A673 (cell line): ENCODE data around the gene CRIP1. TPM values are rescaled to one million over a fixed set of nuclear protein-coding genes. Genes with fewer than 3 reads are reported as not detected.

Experiments
- BruUV-seq: library from RNA; stranded (reverse); fragments of 400-500 nt; replicated peaks from 2 replicates; lab custom pipeline; 2021; lab: Mats Ljungman, UMichigan
- CTCF ChIA-PET: fragments of 300-600 bp; sonication (Branson Sonifier 250); formaldehyde crosslinking; loops from one replicate; lab custom pipeline; 2022; ENCODE audit warnings: antibody characterized with exemption; lab: Charles Lee
- POLR2A ChIA-PET: fragments of 300-600 bp; sonication (Branson Sonifier 250); formaldehyde crosslinking; loops from one replicate; lab custom pipeline; 2022; ENCODE audit warnings: antibody characterized with exemption; ENCODE audit not compliant: low non-redundant PET; lab: Charles Lee
- DNase-seq: peaks from one replicate; pipeline ENCODE4 v3.0.0-alpha.2; 2015; ENCODE audit warnings: low spot score
- H3K27ac ChIP-seq: fragments of 200-600 bp; sonication (generic); 2 replicates; pipeline ENCODE4 v1.5.1; 2016; ENCODE audit warnings: mixed run types, low read depth, mild to moderate bottlenecking, mixed read lengths, antibody characterized with exemption, low read length; ENCODE audit not compliant: poor library complexity, severe bottlenecking
- H3K27me3 ChIP-seq: fragments of 200-600 bp; sonication (generic); replicated peaks from 2 replicates; pipeline ENCODE4 v1.6.1; 2017; ENCODE audit warnings: mixed run types, low read depth, mild to moderate bottlenecking, mixed read lengths, antibody characterized with exemption, low read length; ENCODE audit not compliant: insufficient read depth, poor library complexity
- H3K36me3 ChIP-seq: fragments of 200-600 bp; sonication (generic); 2 replicates; pipeline ENCODE4 v1.6.1; 2016; ENCODE audit warnings: mixed run types, mild to moderate bottlenecking, mixed read lengths, antibody characterized with exemption, low read length; ENCODE audit not compliant: insufficient read depth, poor library complexity, severe bottlenecking
- H3K4me1 ChIP-seq: fragments of 200-600 bp; sonication (generic); 2 replicates; pipeline ENCODE4 v1.6.1; 2017; ENCODE audit warnings: mixed run types, mild to moderate bottlenecking, mixed read lengths, antibody characterized with exemption, low read length; ENCODE audit not compliant: insufficient read depth, poor library complexity, severe bottlenecking
- H3K4me3 ChIP-seq: fragments of 200-600 bp; sonication (generic); 2 replicates; pipeline ENCODE4 v1.5.1; 2016; ENCODE audit warnings: low read depth, mixed run types, mild to moderate bottlenecking, mixed read lengths, low read length; ENCODE audit not compliant: poor library complexity, severe bottlenecking
- H3K9me3 ChIP-seq: fragments of 200-600 bp; sonication (generic); 2 replicates; pipeline ENCODE4 v1.6.1; 2016; ENCODE audit warnings: mixed run types, low read depth, mild to moderate bottlenecking, mixed read lengths, antibody characterized with exemption, low read length; ENCODE audit not compliant: poor library complexity, severe bottlenecking
- EZH2 ChIP-seq: fragments of 200-600 bp; sonication (generic); IDR thresholded peaks from 2 replicates; pipeline ENCODE4 v1.6.1; 2017; ENCODE audit warnings: borderline replicate concordance, low read depth, mild to moderate bottlenecking, mixed read lengths, antibody characterized with exemption, low read length; ENCODE audit not compliant: poor library complexity, severe bottlenecking
- intact Hi-C: fragments of 100-400 bp; cut with micrococcal nuclease; formaldehyde crosslinking; loops from one replicate; pipeline ENCODE4 v1.10.0; 2022; ENCODE audit not compliant: unreplicated experiment
- total RNA-seq: library from RNA; stranded (reverse); gene quantifications from 2 replicates; pipeline ENCODE4 v1.2.3, GENCODE V29; 2021
- TF ChIP-seq, protein P1 (sequence below): fragments of 300-800, 200-600 bp; sonication (generic); conservative IDR thresholded peaks from 2 replicates; pipeline ENCODE4 v1.5.1; 2017; ENCODE audit warnings: low read depth, mild to moderate bottlenecking, antibody characterized with exemption, low read length, moderate library complexity, mixed read lengths

CRIP1 gene
- total RNA-seq, 1 experiment from 2014 or later, result 47.7 TPM

DNA sequence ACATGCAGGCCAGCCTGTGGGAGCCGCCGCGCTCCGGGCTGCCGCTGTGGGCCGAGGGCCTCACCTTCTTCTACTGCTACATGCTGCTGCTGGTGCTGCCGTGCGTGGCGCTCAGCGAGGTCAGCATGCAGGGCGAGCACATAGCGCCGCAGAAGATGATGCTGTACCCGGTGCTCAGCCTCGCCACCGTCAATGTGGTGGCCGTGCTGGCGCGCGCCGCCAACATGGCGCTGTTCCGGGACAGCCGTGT lies 42.6 kb downstream of the CRIP1 start:
- ChIA-PET CTCF (interaction anchor here (0.5 kb wide), 1 partner anchor 572 kb away, joined by 3 read pairs; no protein-coding TSS in a partner anchor), POLR2A (no interaction called here)
- no peak for DNase-seq
- no TSS peak for BruUV-seq
- H3K27me3 ChIP-seq, result no peaks in the 10 kb centered on the region
- TF ChIP-seq, protein P1, sequence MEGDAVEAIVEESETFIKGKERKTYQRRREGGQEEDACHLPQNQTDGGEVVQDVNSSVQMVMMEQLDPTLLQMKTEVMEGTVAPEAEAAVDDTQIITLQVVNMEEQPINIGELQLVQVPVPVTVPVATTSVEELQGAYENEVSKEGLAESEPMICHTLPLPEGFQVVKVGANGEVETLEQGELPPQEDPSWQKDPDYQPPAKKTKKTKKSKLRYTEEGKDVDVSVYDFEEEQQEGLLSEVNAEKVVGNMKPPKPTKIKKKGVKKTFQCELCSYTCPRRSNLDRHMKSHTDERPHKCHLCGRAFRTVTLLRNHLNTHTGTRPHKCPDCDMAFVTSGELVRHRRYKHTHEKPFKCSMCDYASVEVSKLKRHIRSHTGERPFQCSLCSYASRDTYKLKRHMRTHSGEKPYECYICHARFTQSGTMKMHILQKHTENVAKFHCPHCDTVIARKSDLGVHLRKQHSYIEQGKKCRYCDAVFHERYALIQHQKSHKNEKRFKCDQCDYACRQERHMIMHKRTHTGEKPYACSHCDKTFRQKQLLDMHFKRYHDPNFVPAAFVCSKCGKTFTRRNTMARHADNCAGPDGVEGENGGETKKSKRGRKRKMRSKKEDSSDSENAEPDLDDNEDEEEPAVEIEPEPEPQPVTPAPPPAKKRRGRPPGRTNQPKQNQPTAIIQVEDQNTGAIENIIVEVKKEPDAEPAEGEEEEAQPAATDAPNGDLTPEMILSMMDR, result no peak
- TF ChIP-seq EZH2, result no peak
- intact Hi-C loops, result loop anchor here (5.0 kb wide), 1 partner anchor 157 kb away; no protein-coding TSS in a partner anchor
- H3K36me3 ChIP-seq, result no peaks in the 10 kb centered on the region
- peaks cover 15% of the 10 kb centered on the region for H3K4me1 ChIP-seq
- no peak overlapping the region for H3K27ac ChIP-seq
- H3K9me3 ChIP-seq, result no peaks in the 10 kb centered on the region
- H3K4me3 ChIP-seq, result no peak overlapping the region

DNA sequence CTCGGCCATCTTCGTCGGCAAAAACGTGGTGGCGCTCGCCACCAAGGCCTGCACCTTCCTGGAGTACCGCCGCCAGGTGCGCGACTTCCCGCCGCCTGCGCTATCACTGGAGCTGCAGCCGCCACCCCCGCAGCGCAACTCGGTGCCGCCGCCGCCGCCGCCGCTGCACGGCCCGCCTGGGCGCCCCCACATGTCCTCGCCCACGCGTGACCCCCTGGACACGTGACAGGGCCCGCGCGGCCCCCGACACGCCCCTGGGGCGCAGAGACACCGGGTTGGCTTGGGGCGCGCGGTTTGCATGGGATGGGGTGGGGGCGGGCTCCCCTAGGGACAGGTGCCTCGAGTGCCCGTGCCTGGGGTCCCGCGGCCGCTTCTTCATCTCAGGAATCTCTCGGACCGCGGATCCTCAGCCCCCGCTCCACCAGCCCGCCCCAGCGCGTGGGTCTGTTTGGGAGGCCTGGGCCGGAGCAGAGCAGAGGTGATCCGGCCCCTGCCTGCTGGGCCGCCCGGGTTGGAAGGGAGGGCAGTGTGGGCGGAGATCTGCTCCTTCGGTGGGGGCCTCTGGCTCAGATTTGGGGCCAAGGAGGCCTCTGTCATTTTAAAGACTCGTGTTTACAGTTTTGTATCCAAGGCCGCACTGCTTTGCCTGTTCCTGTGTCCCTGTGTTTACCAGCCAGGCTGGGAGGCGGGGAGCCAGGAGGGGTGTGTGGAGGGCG lies 43.0 kb downstream of the CRIP1 start:
- Histone ChIP-seq H3K27ac (no peak overlapping the region), H3K4me3 (no peak overlapping the region), H3K4me1 (peaks cover 15% of the 10 kb centered on the region), H3K27me3 (no peaks in the 10 kb centered on the region), H3K9me3 (no peaks in the 10 kb centered on the region), H3K36me3 (no peaks in the 10 kb centered on the region)
- POLR2A ChIA-PET, result no interaction called here
- intact Hi-C loops, result loop anchor here (5.0 kb wide), 1 partner anchor 157 kb away; no protein-coding TSS in a partner anchor
- BruUV-seq, result no TSS peak
- CTCF ChIA-PET, result interaction anchor here (0.5 kb wide), 1 partner anchor 572 kb away, joined by 3 read pairs; no protein-coding TSS in a partner anchor
- TF ChIP-seq, protein P1, result no peak
- no peak for TF ChIP-seq EZH2
- no peak for DNase-seq

DNA sequence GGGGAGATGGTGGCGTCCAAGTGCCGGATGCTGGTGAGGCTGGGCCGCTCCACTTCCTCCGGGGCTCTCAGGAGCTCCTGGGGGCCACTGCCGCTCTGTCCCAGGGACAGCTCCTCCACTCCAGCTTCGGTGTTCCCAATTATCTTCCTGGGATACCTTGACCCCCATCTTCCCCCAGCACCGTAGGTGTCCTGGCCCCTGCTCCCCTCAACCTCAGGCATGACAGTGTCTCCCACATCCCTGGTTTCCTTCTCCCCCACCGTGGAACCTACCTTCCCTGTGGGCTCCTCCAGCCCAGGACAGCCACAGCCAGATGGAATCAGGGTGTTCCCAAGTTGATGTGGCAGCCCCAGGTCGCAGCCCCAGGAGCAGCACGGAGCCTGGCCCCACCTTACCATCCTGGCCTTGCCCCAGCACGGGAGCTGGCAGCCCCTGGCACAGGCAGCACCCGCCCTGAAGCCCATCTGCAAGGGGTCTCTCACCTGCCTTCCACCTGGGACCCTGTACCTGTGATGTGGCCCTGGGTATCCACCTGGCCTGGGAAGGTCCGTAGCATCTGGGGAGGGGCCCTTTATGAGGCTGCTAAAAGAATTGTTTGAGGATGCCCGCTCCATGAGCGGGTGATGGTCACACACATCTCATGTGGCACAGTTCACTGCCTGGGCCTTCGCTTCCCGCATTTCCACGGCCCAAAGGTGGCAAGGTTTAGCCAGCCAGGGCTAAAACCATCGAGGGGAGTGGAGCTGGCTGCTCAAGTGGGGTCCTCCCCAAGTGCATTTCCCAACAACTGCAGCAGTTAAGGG lies 43.8 kb downstream of the CRIP1 start:
- TF ChIP-seq, protein P1, result no peak
- TF ChIP-seq EZH2, result no peak
- ChIA-PET CTCF (no interaction called here), POLR2A (no interaction called here)
- H3K4me3 ChIP-seq, result no peak overlapping the region
- H3K4me1 ChIP-seq, result peaks cover 15% of the 10 kb centered on the region
- no peaks in the 10 kb centered on the region for H3K9me3 ChIP-seq
- no peak for DNase-seq
- H3K27me3 ChIP-seq, result no peaks in the 10 kb centered on the region
- no peaks in the 10 kb centered on the region for H3K36me3 ChIP-seq
- H3K27ac ChIP-seq, result no peak overlapping the region
- no TSS peak for BruUV-seq
- intact Hi-C loops, result no loop called here
